ENCODE results near the gene ASB4.

Gene ASB4

GRCh38 chr7:95553939-95554338 is 68.2 kb downstream of the ASB4 start:
- no peak for DNase-seq
- no peaks in the 10 kb centered on the region for H3K27me3 ChIP-seq (replicated peaks)
- no peak overlapping the region for H3K4me3 ChIP-seq (ENCODE audit: low read depth, low read length)
- TF ChIP-seq, protein P1, sequence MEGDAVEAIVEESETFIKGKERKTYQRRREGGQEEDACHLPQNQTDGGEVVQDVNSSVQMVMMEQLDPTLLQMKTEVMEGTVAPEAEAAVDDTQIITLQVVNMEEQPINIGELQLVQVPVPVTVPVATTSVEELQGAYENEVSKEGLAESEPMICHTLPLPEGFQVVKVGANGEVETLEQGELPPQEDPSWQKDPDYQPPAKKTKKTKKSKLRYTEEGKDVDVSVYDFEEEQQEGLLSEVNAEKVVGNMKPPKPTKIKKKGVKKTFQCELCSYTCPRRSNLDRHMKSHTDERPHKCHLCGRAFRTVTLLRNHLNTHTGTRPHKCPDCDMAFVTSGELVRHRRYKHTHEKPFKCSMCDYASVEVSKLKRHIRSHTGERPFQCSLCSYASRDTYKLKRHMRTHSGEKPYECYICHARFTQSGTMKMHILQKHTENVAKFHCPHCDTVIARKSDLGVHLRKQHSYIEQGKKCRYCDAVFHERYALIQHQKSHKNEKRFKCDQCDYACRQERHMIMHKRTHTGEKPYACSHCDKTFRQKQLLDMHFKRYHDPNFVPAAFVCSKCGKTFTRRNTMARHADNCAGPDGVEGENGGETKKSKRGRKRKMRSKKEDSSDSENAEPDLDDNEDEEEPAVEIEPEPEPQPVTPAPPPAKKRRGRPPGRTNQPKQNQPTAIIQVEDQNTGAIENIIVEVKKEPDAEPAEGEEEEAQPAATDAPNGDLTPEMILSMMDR (IDR thresholded peaks at IDR 0.05; ENCODE audit: low read depth, low read length, missing control alignments): no peak
- H3K27ac ChIP-seq: no peak overlapping the region
- in situ Hi-C loops (cut with HindIII; ENCODE audit: low pct_ligation_motif_present, low sequenced_read_pairs): no loop called here
- no peaks in the 10 kb centered on the region for H3K36me3 ChIP-seq (replicated peaks)

- TF ChIP-seq, protein P1 (IDR thresholded peaks at IDR 0.05; ENCODE audit: low read depth, low read length, missing control alignments): no peak
- in situ Hi-C loops (cut with HindIII; ENCODE audit: low pct_ligation_motif_present, low sequenced_read_pairs): no loop called here
- no peaks in the 10 kb centered on the region for H3K27me3 ChIP-seq (replicated peaks)
- no peak overlapping the region for H3K27ac ChIP-seq
- no peak overlapping the region for H3K4me3 ChIP-seq (ENCODE audit: low read depth, low read length)
- no peak for DNase-seq
- no peaks in the 10 kb centered on the region for H3K36me3 ChIP-seq (replicated peaks)
Measured at GRCh38 chr7:95556777-95557176, 71.0 kb downstream of the ASB4 start.

- Histone ChIP-seq H3K27ac (no peak overlapping the region), H3K27me3 (replicated peaks) (no peaks in the 10 kb centered on the region), H3K36me3 (replicated peaks) (no peaks in the 10 kb centered on the region), H3K4me3 (ENCODE audit: low read depth, low read length) (no peak overlapping the region)
- DNase-seq: no peak
- in situ Hi-C loops (cut with HindIII; ENCODE audit: low pct_ligation_motif_present, low sequenced_read_pairs): no loop called here
- TF ChIP-seq, protein P1 (IDR thresholded peaks at IDR 0.05; ENCODE audit: low read depth, low read length, missing control alignments): no peak
Measured at GRCh38 chr7:95558864-95559263, 73.1 kb downstream of the ASB4 start.

DNA sequence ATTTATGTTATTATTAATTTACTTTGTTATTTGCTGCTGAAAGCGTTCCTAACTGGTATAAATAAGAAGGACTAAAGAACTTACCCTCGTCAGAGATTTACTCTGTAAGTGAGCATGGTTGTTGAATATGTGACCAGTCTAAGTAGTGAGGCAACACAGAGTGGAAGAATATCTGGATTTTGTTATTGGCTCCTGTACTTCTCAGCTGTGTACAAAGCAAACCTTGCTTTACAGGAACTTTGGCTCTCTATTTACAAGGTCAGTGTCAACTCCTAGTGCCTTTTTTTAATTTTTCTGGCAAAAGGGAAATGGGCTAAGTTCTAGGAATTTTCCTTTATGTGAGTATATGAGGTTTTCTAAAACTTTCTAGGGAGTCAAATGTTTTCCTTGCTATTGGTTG is 74.9 kb downstream of the ASB4 start:
- TF ChIP-seq, protein P1 (IDR thresholded peaks at IDR 0.05; ENCODE audit: low read depth, low read length, missing control alignments): no peak
- in situ Hi-C loops (cut with HindIII; ENCODE audit: low pct_ligation_motif_present, low sequenced_read_pairs): no loop called here
- Histone ChIP-seq H3K36me3 (replicated peaks) (no peaks in the 10 kb centered on the region), H3K4me3 (ENCODE audit: low read depth, low read length) (no peak overlapping the region), H3K27ac (no peak overlapping the region), H3K27me3 (replicated peaks) (no peaks in the 10 kb centered on the region)
- no peak for DNase-seq

DNA sequence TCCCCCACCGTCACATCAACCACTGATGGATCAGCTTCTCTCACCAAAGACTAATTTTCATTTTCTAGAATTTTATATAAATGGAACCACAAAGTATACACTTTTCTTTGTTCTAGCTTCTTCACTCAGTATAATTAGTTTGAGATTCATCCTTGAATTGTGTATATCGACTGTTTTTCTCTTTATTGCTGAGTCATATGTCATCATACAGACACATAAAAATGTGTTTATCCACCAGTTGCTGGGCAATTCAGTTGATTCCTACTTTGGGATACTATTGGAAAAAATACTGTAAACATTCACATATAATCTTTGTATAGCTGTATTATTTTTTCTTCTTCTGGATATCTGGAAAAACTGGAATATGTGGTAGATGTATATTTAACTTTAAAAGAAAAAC is 84.0 kb downstream of the ASB4 start:
- H3K36me3 ChIP-seq (replicated peaks): no peaks in the 10 kb centered on the region
- H3K4me3 ChIP-seq (ENCODE audit: low read depth, low read length): no peak overlapping the region
- DNase-seq: no peak
- TF ChIP-seq, protein P1 (IDR thresholded peaks at IDR 0.05; ENCODE audit: low read depth, low read length, missing control alignments): no peak
- in situ Hi-C loops (cut with HindIII; ENCODE audit: low pct_ligation_motif_present, low sequenced_read_pairs): no loop called here
- H3K27me3 ChIP-seq (replicated peaks): no peaks in the 10 kb centered on the region
- no peak overlapping the region for H3K27ac ChIP-seq

GRCh38 chr7:95577137-95577536 is 91.4 kb downstream of the ASB4 start:
- H3K27ac ChIP-seq: no peak overlapping the region
- H3K36me3 ChIP-seq (replicated peaks): no peaks in the 10 kb centered on the region
- H3K4me3 ChIP-seq (ENCODE audit: low read depth, low read length): no peak overlapping the region
- DNase-seq: no peak
- TF ChIP-seq, protein P1 (IDR thresholded peaks at IDR 0.05; ENCODE audit: low read depth, low read length, missing control alignments): no peak
- in situ Hi-C loops (cut with HindIII; ENCODE audit: low pct_ligation_motif_present, low sequenced_read_pairs): no loop called here
- H3K27me3 ChIP-seq (replicated peaks): no peaks in the 10 kb centered on the region

Data from brain microvascular endothelial cell (primary cell).